ENCODE data around the gene ST7.

DNA sequence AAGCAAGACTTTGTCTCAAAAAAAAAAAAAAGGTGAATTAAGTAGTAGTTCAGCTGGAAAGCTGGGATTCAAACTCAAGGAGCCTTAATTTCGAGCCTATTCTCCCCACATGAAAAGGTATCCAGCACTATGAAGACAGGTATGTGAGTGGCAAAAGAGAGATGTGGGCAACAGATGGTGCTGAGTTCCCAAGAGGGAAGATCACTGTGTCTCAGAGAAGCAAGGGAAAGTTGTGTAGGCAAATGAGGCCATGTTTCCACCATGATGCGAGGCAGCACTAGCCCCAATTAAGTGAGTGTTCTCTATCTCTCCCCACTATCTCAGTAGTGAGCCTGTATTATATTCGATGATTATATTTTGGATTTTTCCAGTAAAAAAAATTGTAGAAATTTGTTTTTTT, 19.8 kb upstream of the ST7 start:
- TF ChIP-seq, protein P1, sequence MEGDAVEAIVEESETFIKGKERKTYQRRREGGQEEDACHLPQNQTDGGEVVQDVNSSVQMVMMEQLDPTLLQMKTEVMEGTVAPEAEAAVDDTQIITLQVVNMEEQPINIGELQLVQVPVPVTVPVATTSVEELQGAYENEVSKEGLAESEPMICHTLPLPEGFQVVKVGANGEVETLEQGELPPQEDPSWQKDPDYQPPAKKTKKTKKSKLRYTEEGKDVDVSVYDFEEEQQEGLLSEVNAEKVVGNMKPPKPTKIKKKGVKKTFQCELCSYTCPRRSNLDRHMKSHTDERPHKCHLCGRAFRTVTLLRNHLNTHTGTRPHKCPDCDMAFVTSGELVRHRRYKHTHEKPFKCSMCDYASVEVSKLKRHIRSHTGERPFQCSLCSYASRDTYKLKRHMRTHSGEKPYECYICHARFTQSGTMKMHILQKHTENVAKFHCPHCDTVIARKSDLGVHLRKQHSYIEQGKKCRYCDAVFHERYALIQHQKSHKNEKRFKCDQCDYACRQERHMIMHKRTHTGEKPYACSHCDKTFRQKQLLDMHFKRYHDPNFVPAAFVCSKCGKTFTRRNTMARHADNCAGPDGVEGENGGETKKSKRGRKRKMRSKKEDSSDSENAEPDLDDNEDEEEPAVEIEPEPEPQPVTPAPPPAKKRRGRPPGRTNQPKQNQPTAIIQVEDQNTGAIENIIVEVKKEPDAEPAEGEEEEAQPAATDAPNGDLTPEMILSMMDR (conservative IDR thresholded peaks at IDR 0.05; ENCODE audit: low read length), result no peak
- TF ChIP-seq EZH2phosphoT487 (IDR thresholded peaks at IDR 0.05; ENCODE audit: borderline replicate concordance), result no peak
